ENCODE data around the gene DOCK2. TPM values are rescaled to one million over a fixed set of nuclear protein-coding genes. Genes with fewer than 3 reads are reported as not detected.

DOCK2 gene
- total and polyA plus RNA-seq, 8 donors: 4.3 to 101 (median 5.3) TPM

GRCh38 chr5:169772256-169772655 lies 135.2 kb downstream of the DOCK2 start:
- DNase-seq (no peak), ATAC-seq (no peak)
- Histone ChIP-seq H3K4me1 (no peaks in the 10 kb centered on the region), H3K27ac (no peak overlapping the region), H3K36me3 (peaks cover 0 to 17% of the 10 kb centered on the region in 2 donors), H3K9me3 (no peaks in the 10 kb centered on the region), H3K4me3 (no peak overlapping the region), H3K27me3 (no peaks in the 10 kb centered on the region)
- intact Hi-C loops (cut with DNase I): no loop called here
- TF ChIP-seq CTCF (IDR thresholded peaks at IDR 0.05): no peak

DNA sequence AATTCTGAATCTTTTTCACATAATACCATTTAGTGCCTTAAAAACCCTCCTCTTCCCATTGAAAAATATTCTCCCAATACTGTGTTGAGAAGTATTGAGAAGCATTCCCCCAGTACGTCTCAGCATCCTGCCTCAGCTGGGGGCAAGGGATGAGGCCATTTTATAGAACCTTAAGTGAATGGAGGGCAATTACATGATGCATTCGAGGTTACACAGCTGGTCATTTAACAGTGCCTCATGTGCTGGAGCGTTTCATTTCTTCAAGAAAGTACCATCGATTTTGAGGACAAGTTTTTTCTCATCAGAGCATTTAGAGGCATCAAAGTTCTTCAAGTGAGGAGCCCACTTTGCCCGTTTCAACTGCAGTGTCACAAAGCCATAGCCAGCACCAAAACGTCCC lies 135.6 kb downstream of the DOCK2 start:
- DNase-seq (no peak), ATAC-seq (no peak)
- Histone ChIP-seq H3K27ac (no peak overlapping the region), H3K36me3 (peaks cover 0 to 22% of the 10 kb centered on the region in 2 donors), H3K27me3 (no peaks in the 10 kb centered on the region), H3K4me1 (no peaks in the 10 kb centered on the region), H3K4me3 (no peak overlapping the region), H3K9me3 (no peaks in the 10 kb centered on the region)
- intact Hi-C loops (cut with DNase I): no loop called here
- no peak for TF ChIP-seq CTCF (IDR thresholded peaks at IDR 0.05)

GRCh38 chr5:169777159-169777558 lies 140.1 kb downstream of the DOCK2 start:
- Histone ChIP-seq H3K9me3 (no peaks in the 10 kb centered on the region), H3K4me3 (no peak overlapping the region), H3K36me3 (peaks cover 0 to 18% of the 10 kb centered on the region in 2 donors), H3K27ac (no peak overlapping the region), H3K27me3 (no peaks in the 10 kb centered on the region), H3K4me1 (no peaks in the 10 kb centered on the region)
- DNase-seq: no peak
- ATAC-seq: no peak
- no peak for TF ChIP-seq CTCF (IDR thresholded peaks at IDR 0.05)
- intact Hi-C loops (cut with DNase I): no loop called here

GRCh38 chr5:169778622-169779596 lies 141.8 kb downstream of the DOCK2 start:
- Histone ChIP-seq H3K9me3 (no peaks in the 10 kb centered on the region), H3K4me3 (no peak overlapping the region), H3K27ac (no peak overlapping the region), H3K36me3 (peaks cover 0 to 14% of the 10 kb centered on the region in 2 donors), H3K27me3 (no peaks in the 10 kb centered on the region), H3K4me1 (no peaks in the 10 kb centered on the region)
- ATAC-seq (no peak), DNase-seq (no peak)
- TF ChIP-seq CTCF (IDR thresholded peaks at IDR 0.05): no peak
- intact Hi-C loops (cut with DNase I): no loop called here
